DND-41 (cell line): Measurements from ENCODE around the gene MRPL20.

Source experiments
- ATAC-seq: fragments of 200-7000 bp; cut with Tn5 transposase; 3 replicates; pipeline ENCODE4 v1.9.1; 2021; ENCODE audit warnings: low read depth; ENCODE audit not compliant: insufficient read depth
- DNase-seq: peaks from one replicate; pipeline ENCODE4 v3.0.0-alpha.2; 2020
- H2AFZ ChIP-seq: 2 replicates; pipeline ENCODE4 v1.6.0; 2012; ENCODE audit warnings: low read depth, low read length
- H3K27ac ChIP-seq: 2 replicates; pipeline ENCODE4 v1.5.1; 2012; ENCODE audit warnings: low read length, inconsistent platforms
- H3K27me3 ChIP-seq: fragments of 200-600 bp; sonication (generic); 2 replicates; pipeline ENCODE4 v1.6.0; 2012; ENCODE audit warnings: low read length, mild to moderate bottlenecking, inconsistent platforms; ENCODE audit not compliant: insufficient read depth, poor library complexity
- H3K36me3 ChIP-seq: 2 replicates; pipeline ENCODE4 v1.5.1; 2012; ENCODE audit warnings: low read length, inconsistent platforms; ENCODE audit not compliant: insufficient read depth
- H3K4me1 ChIP-seq: 2 replicates; pipeline ENCODE4 v1.5.1; 2012; ENCODE audit warnings: mild to moderate bottlenecking, low read length; ENCODE audit not compliant: insufficient read depth
- H3K4me2 ChIP-seq: 2 replicates; pipeline ENCODE4 v1.6.0; 2012; ENCODE audit warnings: mild to moderate bottlenecking, moderate library complexity, low read length, inconsistent platforms; ENCODE audit not compliant: insufficient read depth
- H3K4me3 ChIP-seq, 2 experiments: fragments of 200-600 bp in 1 of 2; shearing (Covaris generic) in 1 of 2; 2 replicates each; pipeline ENCODE4 v1.5.1; 2012 to 2016; ENCODE audit warnings: inconsistent platforms in 2 of 2, low read length in 2 of 2, mild to moderate bottlenecking in 2 of 2, low read depth in 1 of 2, moderate library complexity in 1 of 2
- H3K79me2 ChIP-seq: 2 replicates; pipeline ENCODE4 v1.6.0; 2012; ENCODE audit warnings: low read length, inconsistent platforms; ENCODE audit not compliant: insufficient read depth
- H3K9ac ChIP-seq: 2 replicates; pipeline ENCODE4 v1.6.0; 2012; ENCODE audit warnings: low read depth, mild to moderate bottlenecking, inconsistent platforms, low read length, moderate library complexity
- H3K9me3 ChIP-seq: 2 replicates; pipeline ENCODE4 v1.5.1; 2012; ENCODE audit warnings: low read length, moderate library complexity, mild to moderate bottlenecking, inconsistent platforms; ENCODE audit not compliant: insufficient read depth, severe bottlenecking
- H4K20me1 ChIP-seq: 2 replicates; pipeline ENCODE4 v1.6.0; 2012; ENCODE audit warnings: low read length; ENCODE audit not compliant: insufficient read depth
- EZH2 ChIP-seq: IDR thresholded peaks from 3 replicates; pipeline ENCODE4 v1.6.1; 2012; ENCODE audit warnings: borderline replicate concordance, low read depth, mild to moderate bottlenecking, moderate library complexity, low read length, inconsistent platforms; ENCODE audit not compliant: severe bottlenecking
- TF ChIP-seq, protein P1 (sequence below): IDR thresholded peaks from 2 replicates; pipeline ENCODE4 v1.5.1; 2012; ENCODE audit warnings: borderline replicate concordance, low read length, moderate library complexity, mild to moderate bottlenecking; ENCODE audit not compliant: poor library complexity, severe bottlenecking; ENCODE audit errors: extremely low read depth

The MRPL20 gene

DNA sequence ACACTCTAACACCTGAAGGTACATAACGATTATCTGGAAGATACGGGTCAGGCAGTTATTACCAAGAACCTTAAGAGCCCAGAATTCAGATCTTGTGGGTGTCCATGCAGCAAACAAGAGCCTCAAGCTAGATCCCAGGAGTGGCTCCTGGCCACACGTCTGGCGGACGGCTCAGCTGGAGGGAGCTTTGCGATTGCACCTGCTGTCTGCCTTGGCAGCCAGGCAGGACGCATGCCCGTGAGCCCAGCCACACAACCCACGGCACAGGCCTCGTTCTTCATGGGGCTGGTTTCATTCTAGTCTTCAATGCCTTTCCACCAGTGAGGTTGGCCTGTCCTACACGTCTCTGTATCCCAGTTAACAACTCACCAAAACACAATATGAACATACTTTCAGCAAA is 13.7 kb downstream of the MRPL20 start:
- Histone ChIP-seq H2AFZ (no peak overlapping the region), H3K36me3 (peaks cover 90% of the 10 kb centered on the region), H3K4me2 (no peak overlapping the region), H3K27me3 (no peaks in the 10 kb centered on the region), H3K4me1 (peaks cover 21% of the 10 kb centered on the region), H3K9me3 (no peaks in the 10 kb centered on the region), H3K27ac (no peak overlapping the region), H4K20me1 (peaks cover 19% of the 10 kb centered on the region), H3K4me3 (no peak overlapping the region), H3K9ac (no peak overlapping the region), H3K79me2 (peaks cover 50% of the 10 kb centered on the region)
- DNase-seq: no peak
- no peak for TF ChIP-seq EZH2
- TF ChIP-seq, protein P1, sequence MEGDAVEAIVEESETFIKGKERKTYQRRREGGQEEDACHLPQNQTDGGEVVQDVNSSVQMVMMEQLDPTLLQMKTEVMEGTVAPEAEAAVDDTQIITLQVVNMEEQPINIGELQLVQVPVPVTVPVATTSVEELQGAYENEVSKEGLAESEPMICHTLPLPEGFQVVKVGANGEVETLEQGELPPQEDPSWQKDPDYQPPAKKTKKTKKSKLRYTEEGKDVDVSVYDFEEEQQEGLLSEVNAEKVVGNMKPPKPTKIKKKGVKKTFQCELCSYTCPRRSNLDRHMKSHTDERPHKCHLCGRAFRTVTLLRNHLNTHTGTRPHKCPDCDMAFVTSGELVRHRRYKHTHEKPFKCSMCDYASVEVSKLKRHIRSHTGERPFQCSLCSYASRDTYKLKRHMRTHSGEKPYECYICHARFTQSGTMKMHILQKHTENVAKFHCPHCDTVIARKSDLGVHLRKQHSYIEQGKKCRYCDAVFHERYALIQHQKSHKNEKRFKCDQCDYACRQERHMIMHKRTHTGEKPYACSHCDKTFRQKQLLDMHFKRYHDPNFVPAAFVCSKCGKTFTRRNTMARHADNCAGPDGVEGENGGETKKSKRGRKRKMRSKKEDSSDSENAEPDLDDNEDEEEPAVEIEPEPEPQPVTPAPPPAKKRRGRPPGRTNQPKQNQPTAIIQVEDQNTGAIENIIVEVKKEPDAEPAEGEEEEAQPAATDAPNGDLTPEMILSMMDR: no peak
- ATAC-seq: no peak

- peaks cover 19% of the 10 kb centered on the region for H4K20me1 ChIP-seq
Measured at GRCh38 chr1:1393014-1393413, 14.1 kb downstream of the MRPL20 start.

DNA sequence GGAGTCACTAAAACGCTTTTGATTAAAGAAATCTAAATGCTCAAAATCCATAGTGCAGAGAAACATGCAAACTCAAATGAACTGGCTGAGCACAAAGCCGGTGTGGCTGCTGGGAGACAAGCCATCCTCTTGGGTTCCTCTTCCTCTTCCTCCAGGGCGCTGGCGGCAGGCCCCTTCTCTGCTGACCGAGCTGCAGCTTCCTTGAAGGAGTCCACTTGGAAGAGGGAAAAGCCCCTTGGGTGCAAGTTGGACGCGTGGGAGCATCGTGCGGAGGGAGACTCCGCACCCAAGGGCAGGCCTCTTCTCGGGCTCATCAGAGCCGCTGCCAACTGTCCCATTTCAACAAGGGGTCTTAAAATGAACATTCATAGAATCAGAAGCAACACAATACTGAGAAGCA is 15.9 kb downstream of the MRPL20 start:
- Histone ChIP-seq H3K27ac (no peak overlapping the region), H3K4me1 (0 out of 2 replicates have a peak, but pooled peaks cover 5% of the 10 kb centered on the region), H3K9ac (no peak overlapping the region), H3K36me3 (peaks cover 96% of the 10 kb centered on the region), H3K79me2 (peaks cover 34% of the 10 kb centered on the region), H3K9me3 (no peaks in the 10 kb centered on the region), H4K20me1 (peaks cover 25% of the 10 kb centered on the region), H3K27me3 (no peaks in the 10 kb centered on the region), H3K4me2 (no peak overlapping the region), H2AFZ (no peak overlapping the region), H3K4me3 (no peak overlapping the region)
- DNase-seq (no peak), ATAC-seq (no peak)
- no peak for TF ChIP-seq EZH2
- TF ChIP-seq, protein P1: no peak

More at GRCh38 chr1:1393014-1393413, 14.1 kb downstream of the MRPL20 start:
- no peak overlapping the region for H3K27ac ChIP-seq
- no peak overlapping the region for H2AFZ ChIP-seq
- H3K4me3 ChIP-seq: no peak overlapping the region
- H3K79me2 ChIP-seq: peaks cover 46% of the 10 kb centered on the region
- no peak overlapping the region for H3K9ac ChIP-seq
- H3K27me3 ChIP-seq: no peaks in the 10 kb centered on the region
- peaks cover 90% of the 10 kb centered on the region for H3K36me3 ChIP-seq
- ATAC-seq (no peak), DNase-seq (no peak)
- peaks cover 17% of the 10 kb centered on the region for H3K4me1 ChIP-seq
- TF ChIP-seq, protein P1: no peak
- no peak for TF ChIP-seq EZH2
- no peaks in the 10 kb centered on the region for H3K9me3 ChIP-seq
- no peak overlapping the region for H3K4me2 ChIP-seq

DNA sequence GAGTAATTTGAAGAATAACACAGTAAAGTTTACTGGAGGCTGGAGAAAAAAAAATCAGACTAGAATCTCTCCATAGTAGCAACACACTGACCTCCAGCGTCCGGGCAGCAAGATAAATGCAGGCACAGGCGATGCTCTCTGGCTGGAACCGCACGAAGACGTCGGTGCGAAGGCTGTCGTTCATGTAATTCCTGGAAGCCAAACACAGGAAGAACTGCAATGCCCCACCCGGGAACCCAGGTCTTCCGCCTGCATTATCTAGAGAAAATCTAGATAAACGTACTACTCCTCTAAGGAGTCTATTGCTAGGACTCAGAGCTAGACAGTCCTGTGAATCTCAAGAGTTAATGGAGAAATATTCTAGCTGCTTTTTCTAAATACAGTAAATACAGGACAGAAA is 16.4 kb downstream of the MRPL20 start:
- no peak for DNase-seq
- H3K9ac ChIP-seq: no peak overlapping the region
- peaks cover 30% of the 10 kb centered on the region for H4K20me1 ChIP-seq
- no peak for ATAC-seq
- no peak overlapping the region for H3K27ac ChIP-seq
- no peak overlapping the region for H3K4me3 ChIP-seq
- H3K4me1 ChIP-seq: 0 out of 2 replicates have a peak, but pooled peaks cover 4% of the 10 kb centered on the region
- TF ChIP-seq, protein P1: no peak
- no peak for TF ChIP-seq EZH2
- H3K4me2 ChIP-seq: no peak overlapping the region
- H2AFZ ChIP-seq: no peak overlapping the region
- no peaks in the 10 kb centered on the region for H3K27me3 ChIP-seq
- H3K36me3 ChIP-seq: peaks cover 99% of the 10 kb centered on the region
- H3K9me3 ChIP-seq: no peaks in the 10 kb centered on the region
- peaks cover 31% of the 10 kb centered on the region for H3K79me2 ChIP-seq
